ENCODE results near the gene GPC1.
"Not testable (repeated sequence)": the region's sequence is repeated elsewhere in the genome, so short reads cannot be mapped to it uniquely, and the experiment has no call there.

GPC1 gene

GRCh38 chr2:240435457-240435947 lies at the start of gene GPC1:
TSS of gene GPC1 (plus strand) at chr2:240435663. CDS start at chr2:240435919, 256 bp downstream.
- Mint-ChIP-seq H3K27ac (peak within 1 kb of the TSS; percentile 84), H3K9me3 (no peaks in the 10 kb centered on the region), H3K27me3 (peaks cover 67% of the 10 kb centered on the region), H3K4me3 (peak within 1 kb of the TSS; percentile 81), H3K36me3 (no peaks in the 10 kb centered on the region), H3K4me1 (peaks cover 11% of the 10 kb centered on the region)
- DNase-seq = peak; percentile 73
- CTCF ChIA-PET = interaction anchor here (1.4 to 1.5 kb wide), 2 partner anchors 203 to 207 kb away, joined by 3 read pairs; no protein-coding TSS in a partner anchor

GRCh38 chr2:240386326-240386725 lies 49.1 kb upstream of the GPC1 start:
- Mint-ChIP-seq H3K27me3 (peaks cover 14% of the 10 kb centered on the region), H3K4me3 (no peak overlapping the region), H3K27ac (no peak overlapping the region), H3K4me1 (no peaks in the 10 kb centered on the region), H3K9me3 (no peaks in the 10 kb centered on the region), H3K36me3 (no peaks in the 10 kb centered on the region)
- no peak for DNase-seq
- CTCF ChIA-PET = no interaction called here

DNA sequence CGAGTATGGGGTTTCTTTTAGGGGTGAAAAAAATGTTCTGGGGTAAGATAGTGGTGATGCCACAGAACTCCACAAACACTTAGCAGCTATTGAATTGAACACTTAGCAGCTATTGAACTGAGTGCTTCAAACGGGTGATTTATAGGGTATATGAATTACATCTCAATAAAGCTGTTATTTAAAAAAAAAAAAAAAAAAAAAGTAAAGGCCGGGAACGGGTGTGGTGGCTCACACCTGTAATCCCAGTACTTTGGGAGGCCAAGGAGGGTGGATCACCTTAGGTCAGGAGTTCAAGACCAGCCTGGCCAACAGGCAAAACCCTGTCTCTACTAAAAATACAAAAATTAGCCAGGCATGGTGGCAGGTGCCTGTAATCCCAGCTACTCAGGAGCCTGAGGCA lies 48.7 kb upstream of the GPC1 start:
- H3K36me3 Mint-ChIP-seq, DNase-seq, CTCF ChIA-PET, H3K27ac Mint-ChIP-seq, H3K4me3 Mint-ChIP-seq, H3K4me1 Mint-ChIP-seq, H3K9me3 Mint-ChIP-seq: not testable (repeated sequence)
- peaks cover 14% of the 10 kb centered on the region for H3K27me3 Mint-ChIP-seq

- H3K4me3 Mint-ChIP-seq = no peak overlapping the region
- peaks cover 14% of the 10 kb centered on the region for H3K27me3 Mint-ChIP-seq
- H3K4me1 Mint-ChIP-seq = peaks cover under 1% of the 10 kb centered on the region
- CTCF ChIA-PET = no interaction called here
- no peak for DNase-seq
- no peak overlapping the region for H3K27ac Mint-ChIP-seq
- H3K36me3 Mint-ChIP-seq = no peaks in the 10 kb centered on the region
- no peaks in the 10 kb centered on the region for H3K9me3 Mint-ChIP-seq
Measured at GRCh38 chr2:240387325-240387668, 48.2 kb upstream of the GPC1 start.

DNA sequence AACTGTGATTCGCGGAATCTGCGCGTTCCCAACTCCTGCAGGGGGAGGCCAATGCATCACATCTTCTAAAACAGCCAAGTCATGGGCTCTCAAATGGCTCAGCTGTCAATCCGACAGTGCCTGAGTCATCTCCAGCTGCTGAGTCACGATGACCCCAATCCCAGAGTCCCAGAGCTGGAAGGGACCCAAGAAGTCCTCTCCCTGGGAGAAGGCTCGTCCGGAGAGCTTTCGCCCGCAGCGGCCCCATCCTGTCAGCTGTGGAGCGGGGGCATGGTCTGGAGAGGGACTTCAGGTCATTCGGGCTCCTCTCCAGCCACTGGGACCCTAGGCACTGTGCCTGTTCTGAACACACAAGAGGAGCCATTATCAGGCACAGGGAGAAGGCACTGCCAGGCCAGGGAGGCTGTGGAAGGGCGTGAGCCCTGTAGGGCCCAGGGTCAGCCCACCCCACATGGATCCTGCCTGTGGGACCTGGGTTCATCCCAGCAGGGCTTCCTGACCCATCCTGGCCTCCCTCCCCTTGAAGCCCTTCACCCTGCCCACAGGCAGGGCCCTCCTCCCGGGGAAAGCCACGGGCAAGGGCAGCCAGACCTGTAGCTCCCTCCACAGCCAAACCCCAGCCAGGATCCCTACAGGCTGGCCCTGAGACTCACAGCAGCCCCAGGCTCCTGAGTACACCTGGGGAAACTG lies 47.6 kb upstream of the GPC1 start:
- CTCF ChIA-PET = interaction anchor here (0.5 kb wide), 1 partner anchor 815 kb away, joined by 3 read pairs; no protein-coding TSS in a partner anchor
- H3K9me3 Mint-ChIP-seq = no peaks in the 10 kb centered on the region
- no peak overlapping the region for H3K4me3 Mint-ChIP-seq
- H3K36me3 Mint-ChIP-seq = no peaks in the 10 kb centered on the region
- peaks cover 14% of the 10 kb centered on the region for H3K27me3 Mint-ChIP-seq
- H3K4me1 Mint-ChIP-seq = peaks cover 6% of the 10 kb centered on the region
- DNase-seq = no peak
- H3K27ac Mint-ChIP-seq = no peak overlapping the region

DNA sequence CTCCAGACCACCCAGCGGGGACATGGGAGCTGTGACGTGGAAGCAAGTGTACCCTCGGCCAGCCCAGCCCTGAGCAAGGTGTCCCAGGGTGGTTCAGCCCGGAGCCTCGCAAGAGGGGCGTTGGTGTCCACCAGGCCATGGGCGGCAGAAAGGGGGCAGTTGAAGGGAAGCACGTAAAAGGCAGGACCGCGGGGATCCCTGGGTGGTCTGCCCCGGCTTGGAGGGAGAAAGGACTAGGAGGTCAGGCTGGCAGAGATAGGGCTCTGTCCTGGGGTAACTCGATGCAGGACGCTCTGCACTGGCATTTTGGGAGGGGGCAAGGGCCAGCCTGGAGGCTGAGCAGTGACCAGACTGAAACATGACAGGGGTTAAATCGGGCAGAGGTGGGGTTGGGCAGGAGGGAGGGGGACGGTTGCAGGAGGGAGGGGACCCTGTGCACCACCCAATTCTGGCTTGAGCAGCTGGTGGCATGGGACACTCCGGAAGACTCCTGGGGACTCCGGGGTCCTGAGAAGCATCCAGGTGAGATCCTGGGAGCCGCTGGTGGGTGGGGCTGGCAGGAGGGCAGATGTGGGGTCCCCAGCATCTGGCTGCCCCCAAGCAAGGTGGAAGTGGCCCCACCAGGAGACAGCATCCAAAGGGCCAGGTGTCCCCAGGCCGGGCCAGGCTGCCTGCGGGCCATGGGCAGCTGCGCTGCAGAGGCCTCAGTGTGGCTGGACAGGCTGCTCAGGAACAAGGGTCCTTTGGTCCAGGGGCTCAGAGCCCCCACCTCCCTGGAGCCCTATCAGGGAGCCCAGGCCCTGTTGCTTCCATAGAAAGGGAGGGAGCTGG lies 46.8 kb upstream of the GPC1 start:
- no peaks in the 10 kb centered on the region for H3K36me3 Mint-ChIP-seq
- peaks cover 11% of the 10 kb centered on the region for H3K27me3 Mint-ChIP-seq
- DNase-seq = no peak
- no peak overlapping the region for H3K27ac Mint-ChIP-seq
- CTCF ChIA-PET = interaction anchor here (0.5 kb wide), 1 partner anchor 814 kb away, joined by 3 read pairs; no protein-coding TSS in a partner anchor
- no peaks in the 10 kb centered on the region for H3K9me3 Mint-ChIP-seq
- no peak overlapping the region for H3K4me3 Mint-ChIP-seq
- peaks cover 10% of the 10 kb centered on the region for H3K4me1 Mint-ChIP-seq

DNA sequence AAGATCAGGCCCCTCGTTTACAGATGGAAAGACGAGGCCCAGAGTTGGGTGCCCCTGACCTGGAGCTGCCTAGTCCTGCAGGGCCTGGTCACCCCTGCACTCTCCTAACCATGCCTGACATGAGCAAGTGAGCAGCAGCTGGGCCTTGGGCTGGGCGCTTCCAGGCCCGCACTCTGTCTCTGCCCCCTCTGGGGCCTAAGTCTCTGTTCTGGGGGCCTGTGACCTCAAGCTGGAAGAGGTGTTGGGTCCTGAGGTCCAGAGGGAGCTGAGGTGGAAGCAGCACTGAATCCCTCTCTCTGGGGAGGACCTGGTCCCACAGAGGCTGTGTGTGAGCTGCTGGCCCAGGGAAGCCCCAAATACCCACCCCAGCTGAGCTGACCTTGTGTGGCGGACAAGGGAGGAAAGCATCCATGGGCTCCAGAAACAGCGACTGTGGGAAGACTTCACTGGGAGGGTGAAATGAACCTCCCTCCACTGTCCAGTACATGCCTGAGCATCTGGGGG lies 46.1 kb upstream of the GPC1 start:
- CTCF ChIA-PET = no interaction called here
- no peaks in the 10 kb centered on the region for H3K36me3 Mint-ChIP-seq
- peaks cover 7% of the 10 kb centered on the region for H3K27me3 Mint-ChIP-seq
- H3K27ac Mint-ChIP-seq = no peak overlapping the region
- H3K4me3 Mint-ChIP-seq = no peak overlapping the region
- no peaks in the 10 kb centered on the region for H3K9me3 Mint-ChIP-seq
- no peak for DNase-seq
- H3K4me1 Mint-ChIP-seq = peaks cover 10% of the 10 kb centered on the region

DNA sequence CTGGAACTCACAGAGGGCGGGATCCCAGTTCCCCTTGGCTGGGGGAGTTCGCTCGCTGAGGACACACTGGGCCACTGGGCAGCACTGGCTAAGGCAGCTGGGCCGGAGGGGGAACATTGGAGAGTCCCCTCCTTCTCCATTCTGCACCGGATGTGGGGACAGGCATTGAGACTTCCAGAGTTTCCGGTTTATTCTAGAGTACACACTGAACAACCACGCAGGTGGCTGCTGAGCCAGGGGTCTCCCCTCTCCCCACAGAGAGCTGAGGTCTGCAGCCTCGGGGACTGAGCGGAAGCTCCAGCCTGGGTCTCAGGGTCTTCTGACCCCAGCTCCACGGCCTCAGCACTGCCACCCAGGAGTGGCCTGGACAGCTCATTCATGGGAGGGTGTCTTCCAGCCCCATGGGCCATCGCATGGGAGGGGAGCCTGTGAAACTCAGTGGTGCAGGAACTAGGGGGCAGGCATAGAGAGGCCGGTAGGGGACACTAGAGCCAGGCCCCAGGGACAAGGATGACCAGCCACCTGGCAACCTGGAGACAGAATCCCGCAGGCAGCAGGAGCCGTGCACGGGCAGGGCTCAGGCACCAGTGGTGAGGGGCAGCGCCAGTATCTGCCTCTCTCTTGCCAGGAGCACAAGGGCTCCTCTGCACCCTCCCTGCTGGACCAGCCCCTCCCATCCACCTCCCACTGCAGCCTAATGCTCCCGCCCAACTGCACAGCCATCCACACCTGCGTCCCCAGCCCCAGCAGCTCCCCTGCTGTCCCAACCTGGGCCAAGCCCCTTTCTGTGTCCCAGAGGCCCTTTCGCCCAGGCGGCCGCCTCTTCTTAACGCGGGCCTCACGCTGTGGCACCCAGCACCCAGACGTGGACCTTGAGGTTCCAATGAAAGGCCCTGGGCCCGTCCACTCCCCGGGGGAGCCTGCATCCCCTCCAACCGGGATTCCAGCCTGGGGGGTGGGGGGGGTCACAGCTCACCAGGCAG lies 45.1 kb upstream of the GPC1 start:
- no peaks in the 10 kb centered on the region for H3K36me3 Mint-ChIP-seq
- CTCF ChIA-PET = no interaction called here
- H3K4me1 Mint-ChIP-seq = peaks cover 10% of the 10 kb centered on the region
- H3K4me3 Mint-ChIP-seq = no peak overlapping the region
- H3K9me3 Mint-ChIP-seq = no peaks in the 10 kb centered on the region
- no peak for DNase-seq
- no peak overlapping the region for H3K27ac Mint-ChIP-seq
- H3K27me3 Mint-ChIP-seq = peaks cover 10% of the 10 kb centered on the region

- CTCF ChIA-PET = no interaction called here
- no peaks in the 10 kb centered on the region for H3K9me3 Mint-ChIP-seq
- no peak overlapping the region for H3K4me3 Mint-ChIP-seq
- H3K36me3 Mint-ChIP-seq = no peaks in the 10 kb centered on the region
- peaks cover 5% of the 10 kb centered on the region for H3K27me3 Mint-ChIP-seq
- DNase-seq = no peak
- no peak overlapping the region for H3K27ac Mint-ChIP-seq
- peaks cover 10% of the 10 kb centered on the region for H3K4me1 Mint-ChIP-seq
Measured at GRCh38 chr2:240391111-240392051, 44.1 kb upstream of the GPC1 start.

DNA sequence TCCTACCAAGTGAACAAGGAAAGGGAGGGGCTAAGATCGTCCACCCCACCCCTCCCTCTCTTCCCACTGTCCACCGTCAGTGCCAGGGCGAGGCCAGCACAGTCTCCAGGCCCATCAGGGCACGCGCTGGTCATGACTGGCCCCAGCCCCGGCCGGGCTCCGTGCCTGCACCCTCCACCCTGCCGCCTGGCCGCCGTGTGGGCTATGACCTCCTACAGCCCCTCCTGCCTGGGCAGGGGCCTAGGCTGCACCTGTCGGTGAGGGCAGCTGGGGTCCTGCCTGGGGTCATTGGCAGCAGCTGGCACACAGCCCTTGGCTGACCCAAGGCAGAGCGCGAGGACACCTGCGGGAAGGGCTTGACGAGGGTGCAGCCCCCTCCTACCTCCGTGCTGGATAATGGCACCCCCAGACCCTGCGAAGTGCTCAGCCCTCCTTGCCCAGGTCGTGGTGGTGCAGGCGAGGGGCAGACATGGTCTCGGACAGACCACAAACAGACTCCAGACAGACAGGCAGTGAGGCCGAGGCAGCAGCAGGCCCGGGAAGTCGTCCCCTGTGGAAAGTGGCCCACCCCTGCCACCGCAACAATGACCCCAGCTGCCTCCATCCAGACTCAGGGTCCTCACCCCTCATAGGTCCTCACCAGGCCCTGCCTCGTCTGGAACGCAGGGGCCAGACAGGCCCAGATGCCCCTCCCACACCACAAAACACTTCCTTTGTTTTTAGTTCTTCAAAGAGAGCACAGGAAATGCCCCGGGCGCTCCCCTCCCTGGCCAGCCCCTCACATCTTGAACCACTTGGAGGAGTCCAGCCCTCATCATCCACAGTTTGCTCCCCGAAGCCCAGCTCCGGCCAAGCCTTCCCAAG lies 43.1 kb upstream of the GPC1 start:
- peaks cover 10% of the 10 kb centered on the region for H3K4me1 Mint-ChIP-seq
- no peak overlapping the region for H3K4me3 Mint-ChIP-seq
- peak; percentile 45 for DNase-seq
- H3K27me3 Mint-ChIP-seq = peaks cover 3% of the 10 kb centered on the region
- no peaks in the 10 kb centered on the region for H3K36me3 Mint-ChIP-seq
- peak overlapping the region; percentile 35 for H3K27ac Mint-ChIP-seq
- no peaks in the 10 kb centered on the region for H3K9me3 Mint-ChIP-seq
- CTCF ChIA-PET = no interaction called here

DNA sequence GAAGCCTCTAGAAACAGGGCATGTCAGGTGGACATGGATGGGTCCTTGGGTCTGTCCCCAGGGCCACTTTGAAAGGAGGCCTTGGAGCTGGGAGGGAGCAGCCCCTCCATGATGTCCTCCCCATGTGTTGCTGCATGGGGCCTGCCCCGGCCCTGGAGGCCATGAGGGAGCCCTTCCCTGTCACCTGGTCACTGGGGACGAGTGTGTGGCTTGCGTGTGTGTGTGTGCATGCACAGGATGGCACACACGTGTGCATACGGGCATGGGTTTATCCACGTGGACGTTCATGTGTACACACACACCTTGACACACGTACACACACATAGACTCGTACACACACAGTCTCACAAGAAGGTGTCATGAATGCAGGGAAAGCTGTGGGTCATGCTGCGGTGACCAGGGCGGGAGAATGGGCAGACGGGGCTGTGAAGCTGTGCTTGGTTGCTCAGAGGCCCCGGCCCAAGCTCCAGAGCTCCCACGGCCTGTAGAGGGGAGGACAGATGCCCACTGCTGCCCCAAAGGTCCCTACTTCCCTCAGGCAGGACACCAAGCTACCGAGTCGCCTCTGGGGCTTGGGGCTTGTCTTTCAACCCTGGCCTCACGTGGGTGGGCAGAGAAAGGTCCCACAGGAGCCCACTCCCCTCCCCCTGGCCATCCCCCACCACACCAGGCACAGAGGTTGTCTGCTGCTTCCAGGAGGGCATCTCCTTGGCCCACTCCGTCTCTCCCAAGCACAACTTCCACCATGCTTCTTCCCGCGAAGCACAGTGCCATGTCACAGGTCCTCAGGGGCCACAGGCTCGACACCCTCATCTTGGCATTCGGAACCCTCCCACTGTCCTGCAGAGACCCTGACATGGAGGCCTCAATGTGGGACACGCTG lies 42.3 kb upstream of the GPC1 start:
- CTCF ChIA-PET = no interaction called here
- H3K4me1 Mint-ChIP-seq = peaks cover 10% of the 10 kb centered on the region
- no peaks in the 10 kb centered on the region for H3K9me3 Mint-ChIP-seq
- peak overlapping the region; percentile 35 for H3K27ac Mint-ChIP-seq
- no peaks in the 10 kb centered on the region for H3K36me3 Mint-ChIP-seq
- DNase-seq = peak; percentile 18
- peaks cover 3% of the 10 kb centered on the region for H3K27me3 Mint-ChIP-seq
- H3K4me3 Mint-ChIP-seq = no peak overlapping the region

Measured in activated naive CD4-positive, alpha-beta T cell treated with anti-CD3 and anti-CD28 coated beads, Interleukin-2, amount 10 ng/mL, durations not matched to agents 7 days and 5 days (primary cell).